GM08714 (cell line): ENCODE data around the gene GFER.

Source experiments
- H3K4me3 ChIP-seq: fragments of 200-500 bp; sonication (Bioruptor generic); 2 replicates; pipeline ENCODE4 v1.5.1; 2014; ENCODE audit warnings: mild to moderate bottlenecking, low read length, inconsistent platforms
- ZNF274 ChIP-seq: IDR thresholded peaks from 2 replicates; pipeline ENCODE4 v1.6.1; 2012; ENCODE audit warnings: mild to moderate bottlenecking, low read depth, low read length

Gene GFER

GRCh38 chr16:1976951-1977874, 6.8 kb upstream of the GFER start:
- H3K4me3 ChIP-seq = no peak overlapping the region

GRCh38 chr16:1977875-1978268, 6.1 kb upstream of the GFER start:
- TF ChIP-seq ZNF274 = no peak
- no peak overlapping the region for H3K4me3 ChIP-seq

More at GRCh38 chr16:1976951-1977874, 6.8 kb upstream of the GFER start:
- no peak for TF ChIP-seq ZNF274

DNA sequence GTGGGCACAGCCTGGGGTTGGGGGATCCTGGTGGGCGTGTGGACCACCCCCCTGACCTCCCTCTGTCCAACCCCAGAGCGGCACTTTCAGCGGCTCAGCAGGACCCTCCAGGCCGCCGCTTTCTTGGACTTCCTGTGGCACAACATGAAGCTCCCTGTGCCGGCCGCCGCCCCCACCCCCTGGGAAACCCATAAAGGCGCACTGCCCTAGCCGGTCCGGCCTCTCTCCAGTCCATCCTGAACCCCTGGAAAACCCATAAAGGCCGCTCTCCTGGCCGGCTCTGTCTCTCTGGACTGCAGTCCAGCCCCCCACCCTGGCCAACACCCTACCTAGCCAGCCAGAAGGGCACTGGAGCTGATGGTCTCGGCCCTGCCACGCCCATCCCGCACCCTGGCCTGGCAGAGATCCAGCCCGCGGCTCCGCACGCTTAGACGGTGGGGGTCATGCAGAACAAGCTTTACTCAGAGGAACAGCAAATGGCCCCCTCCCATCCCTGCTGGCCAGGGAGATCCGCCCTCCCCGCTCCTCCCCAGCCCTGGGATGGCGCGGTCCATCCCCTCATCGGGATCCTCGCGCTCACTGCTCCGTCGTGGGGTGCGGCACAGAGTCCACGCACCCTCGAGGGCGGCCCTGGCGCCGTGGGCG, 5.4 kb upstream of the GFER start:
- no peak for TF ChIP-seq ZNF274
- no peak overlapping the region for H3K4me3 ChIP-seq

GRCh38 chr16:1979271-1980029, 4.5 kb upstream of the GFER start:
- TF ChIP-seq ZNF274 = no peak
- H3K4me3 ChIP-seq = no peak overlapping the region

DNA sequence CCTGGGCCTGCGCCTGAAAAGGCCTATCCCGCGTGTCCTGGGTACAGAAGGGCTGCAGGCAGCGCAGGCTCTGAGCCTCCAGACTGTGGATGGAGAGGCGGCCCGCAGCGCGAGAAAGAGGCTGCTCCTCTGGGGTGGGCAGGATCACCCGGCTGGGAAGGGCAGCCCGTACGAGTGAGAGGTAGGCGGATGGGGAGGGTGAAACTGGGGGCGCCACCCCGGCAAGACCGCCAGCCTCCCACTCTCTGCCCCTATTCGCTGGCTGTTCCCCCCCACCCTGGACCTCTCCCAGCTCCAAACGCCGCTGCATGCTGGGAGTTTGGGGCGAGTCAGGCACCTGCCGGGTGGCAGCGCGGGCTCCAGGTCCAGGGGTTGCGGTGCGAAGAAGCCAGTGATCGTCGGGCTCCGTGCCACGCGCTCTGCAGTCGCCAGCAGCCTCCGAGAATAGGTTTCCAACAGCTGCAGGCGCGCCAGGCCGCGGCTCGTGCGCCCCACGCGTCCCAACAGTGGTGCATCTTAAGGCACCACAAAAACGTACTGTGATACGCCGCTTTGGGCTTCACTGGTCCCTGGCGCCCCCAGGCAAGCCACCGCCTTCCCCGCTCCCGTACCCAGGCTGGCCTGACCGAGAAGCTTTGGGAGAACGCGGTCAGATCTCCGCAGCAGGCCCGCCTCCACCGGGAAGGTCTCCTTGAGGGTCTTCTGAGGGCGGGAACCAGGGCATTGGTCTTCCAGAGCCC, 3.8 kb upstream of the GFER start:
- TF ChIP-seq ZNF274 = no peak
- H3K4me3 ChIP-seq = no peak overlapping the region

GRCh38 chr16:1980770-1981087, 3.3 kb upstream of the GFER start:
- H3K4me3 ChIP-seq = no peak overlapping the region
- TF ChIP-seq ZNF274 = no peak

DNA sequence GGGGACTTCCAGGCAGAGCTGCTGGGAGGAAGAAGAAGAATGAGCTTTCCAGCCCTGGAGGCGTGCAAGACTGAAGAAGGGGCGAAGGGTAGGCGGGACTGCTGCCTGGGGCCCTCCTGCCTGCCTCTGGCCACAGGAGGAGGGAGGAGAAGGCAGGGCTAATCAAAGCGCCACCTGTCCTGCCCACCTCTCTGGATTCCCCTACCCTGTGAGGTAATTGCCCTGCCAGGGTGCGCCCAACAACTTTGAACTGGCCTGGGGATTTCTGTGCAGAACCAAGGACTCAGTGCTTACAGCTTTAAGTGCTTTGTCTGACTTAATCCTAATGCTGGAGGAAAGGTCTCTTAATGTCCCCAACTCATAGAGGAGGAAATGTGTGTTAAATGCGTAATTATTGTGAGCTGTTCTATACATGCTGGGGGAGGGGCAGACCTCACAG, 2.6 kb upstream of the GFER start, which contains the start of gene NOXO1:
Gene NOXO1, minus strand, starts transcription at position 72 of the 439 bp plus-strand sequence. CDS start 290 bp downstream, outside the sequence.
- no peak for TF ChIP-seq ZNF274

DNA sequence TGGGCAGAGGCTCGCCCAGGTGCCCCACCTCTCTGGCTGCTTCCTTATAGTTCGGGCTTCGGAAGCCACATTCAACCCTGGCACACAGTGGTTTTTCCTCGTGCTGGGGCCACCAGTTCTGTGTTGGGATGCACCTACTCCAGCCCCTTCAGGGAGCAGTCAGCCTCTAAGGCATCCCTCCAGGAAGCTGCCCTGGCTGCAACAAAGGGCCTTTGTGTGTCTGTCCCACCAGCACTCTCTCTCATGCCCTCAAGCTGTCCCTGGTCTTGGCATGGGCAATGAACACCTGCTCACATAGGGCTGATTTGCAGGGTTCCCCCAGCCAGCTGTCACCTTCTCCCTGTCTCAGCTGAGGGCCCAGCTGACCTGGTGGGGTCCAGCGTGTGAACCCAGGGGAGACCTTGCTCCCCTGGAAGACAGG, 2.0 kb upstream of the GFER start:
- H3K4me3 ChIP-seq = no peak overlapping the region
- TF ChIP-seq ZNF274 = no peak

More for the DNA sequence above, 2.6 kb upstream of the GFER start, which contains the start of gene NOXO1:
- H3K4me3 ChIP-seq = no peak within 1 kb of the TSS

GRCh38 chr16:1982991-1983543, 926 bp upstream of the GFER start:
- no peak for TF ChIP-seq ZNF274
- peak overlapping the region; percentile 88; the same call in 1 of the 2 replicates for H3K4me3 ChIP-seq

DNA sequence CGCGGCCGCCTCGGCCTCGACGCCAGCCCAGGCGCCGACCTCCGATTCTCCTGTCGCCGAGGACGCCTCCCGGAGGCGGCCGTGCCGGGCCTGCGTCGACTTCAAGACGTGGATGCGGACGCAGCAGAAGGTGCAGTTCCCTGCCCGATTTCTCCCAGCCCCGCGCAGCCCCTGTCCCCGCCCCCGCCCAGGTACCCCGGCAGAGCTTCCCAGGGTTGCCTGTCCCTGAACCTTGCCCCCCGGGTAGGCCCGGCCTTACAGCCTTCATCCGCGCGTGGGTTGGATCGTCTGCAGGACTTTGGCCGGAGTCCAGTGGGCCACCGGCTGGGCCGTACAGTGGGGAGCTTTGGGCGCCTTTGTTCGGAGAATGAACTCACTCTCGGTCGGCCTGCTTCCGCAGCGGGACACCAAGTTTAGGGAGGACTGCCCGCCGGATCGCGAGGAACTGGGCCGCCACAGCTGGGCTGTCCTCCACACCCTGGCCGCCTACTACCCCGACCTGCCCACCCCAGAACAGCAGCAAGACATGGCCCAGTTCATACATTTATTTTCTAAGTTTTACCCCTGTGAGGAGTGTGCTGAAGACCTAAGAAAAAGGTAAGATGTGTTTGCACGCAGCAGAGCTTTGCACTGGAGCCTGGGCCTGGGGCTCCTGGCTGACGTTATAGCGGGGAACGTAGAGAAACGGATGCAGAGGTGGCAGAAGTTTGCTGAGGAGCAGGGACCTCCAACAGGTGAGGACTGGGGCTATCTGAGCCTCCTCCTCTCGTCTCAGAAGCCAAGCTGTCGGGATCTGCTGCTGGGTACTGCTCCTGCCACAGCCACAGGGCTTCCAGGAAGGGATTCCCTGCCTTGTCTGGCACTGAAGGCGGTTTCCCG, 593 bp downstream of the GFER start:
- peak overlapping the region; percentile 88 for H3K4me3 ChIP-seq
- no peak for TF ChIP-seq ZNF274

- TF ChIP-seq ZNF274 = no peak
- H3K4me3 ChIP-seq = peak overlapping the region; percentile 88; the same call in 1 of the 2 replicates
Observed at GRCh38 chr16:1985466-1986150, 1.6 kb downstream of the GFER start.

DNA sequence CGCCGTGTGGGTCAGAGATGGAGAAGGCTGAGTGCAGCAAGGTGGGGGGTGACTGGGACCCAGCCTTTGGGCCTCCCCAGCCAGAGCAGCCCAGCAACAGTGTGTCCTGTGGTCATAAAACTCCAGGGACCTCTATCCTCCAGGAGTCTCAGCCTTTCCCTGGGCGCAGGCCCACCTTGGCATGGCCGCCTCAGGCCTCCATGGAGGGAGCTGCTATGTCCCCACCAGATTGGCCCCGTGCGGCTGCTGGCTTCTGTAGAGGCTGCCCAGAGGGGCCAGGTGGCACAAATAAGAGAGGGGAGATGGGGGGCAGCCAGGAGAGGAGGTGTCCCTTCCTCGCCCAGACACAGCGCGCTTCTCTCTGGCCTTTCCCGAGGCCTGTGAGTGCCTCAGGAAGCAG, 3.2 kb downstream of the GFER start:
- H3K4me3 ChIP-seq = no peak overlapping the region
- TF ChIP-seq ZNF274 = no peak
